HepG2 (cell line): ENCODE results near the gene QSOX1. TPM values are rescaled to one million over a fixed set of nuclear protein-coding genes. Genes with fewer than 3 reads are reported as not detected.

Experiments used
- ELF1 ChIP-seq: sonication (generic); formaldehyde crosslinking; IDR thresholded peaks from 2 replicates; pipeline ENCODE4 v1.4.0; 2020; ENCODE audit warnings: missing genetic modification reagents
- GTF2F1 ChIP-seq: fragments of 150-350 bp; IDR thresholded peaks from 2 replicates; pipeline ENCODE4 v1.6.1; 2014; ENCODE audit warnings: low read length
- KLF16 ChIP-seq, 2 experiments: sonication (generic) in 1 of 2; formaldehyde crosslinking in 1 of 2; IDR thresholded peaks; 2 replicates each; pipeline versions ENCODE4 v1.6.1 to v1.8.0; 2016 to 2023; ENCODE audit warnings: missing genetic modification reagents in 2 of 2, missing compliant biosample characterization in 1 of 2
- NFIC ChIP-seq: IDR thresholded peaks from 2 replicates; pipeline ENCODE4 v1.6.1; 2012; ENCODE audit warnings: mild to moderate bottlenecking, low read length, inconsistent platforms
- RARA ChIP-seq: IDR thresholded peaks from 2 replicates; pipeline ENCODE4 v1.6.1; 2016; ENCODE audit warnings: missing genetic modification reagents, missing compliant biosample characterization
- RBFOX2 ChIP-seq: fragments of 200-400 bp; formaldehyde crosslinking; IDR thresholded peaks from 2 replicates; pipeline ENCODE4 v1.6.1; 2017; ENCODE audit warnings: low read depth, mild to moderate bottlenecking, low read length
- THAP11 ChIP-seq: IDR thresholded peaks from 2 replicates; pipeline ENCODE4 v1.6.1; 2016; ENCODE audit warnings: missing biosample characterization, missing genetic modification reagents
- ZNF20 ChIP-seq: sonication (generic); formaldehyde crosslinking; IDR thresholded peaks from 2 replicates; pipeline ENCODE4 v1.4.0; 2020; ENCODE audit warnings: mild to moderate bottlenecking, moderate library complexity, missing genetic modification reagents
- ZNF260 ChIP-seq: sonication (generic); formaldehyde crosslinking; IDR thresholded peaks from 2 replicates; pipeline ENCODE4 v1.4.0; 2020; ENCODE audit warnings: missing genetic modification reagents, low read depth, mild to moderate bottlenecking, borderline replicate concordance
- ZNF605 ChIP-seq: sonication (generic); formaldehyde crosslinking; IDR thresholded peaks from 2 replicates; pipeline ENCODE4 v1.8.0; 2022; ENCODE audit warnings: mild to moderate bottlenecking, missing genetic modification reagents
- polyA plus RNA-seq, 8 experiments: library from polyadenylated mRNA; depleted of rRNA in 3 of 8; stranded (reverse) in 7 of 8; unstranded in 1 of 8; fragments of >200 nt; fragmentation: Illumina TruSeq in 4 of 8; extraction: Trizol in 4 of 8; gene quantifications; 2 replicates each; pipeline versions ENCODE4 v1.2.1 to v1.2.3, GENCODE V29; 2011 to 2016; ENCODE audit warnings: low read depth in 4 of 8, missing spikeins in 1 of 8, mixed read lengths in 1 of 8; ENCODE audit not compliant: insufficient read depth in 1 of 8
- total RNA-seq, 5 experiments: library from RNA; depleted of rRNA; stranded (reverse); fragments of >200 nt; fragmentation: Illumina TruSeq; extraction: Trizol; gene quantifications; 2 replicates each; pipeline ENCODE4 v1.2.3, GENCODE V29; 2016; ENCODE audit warnings: low read depth in 1 of 5
- TF ChIP-seq, protein P1 (sequence below): sonication (generic); formaldehyde crosslinking; IDR thresholded peaks from 2 replicates; pipeline ENCODE4 v1.4.0; 2020; ENCODE audit warnings: mild to moderate bottlenecking, missing genetic modification reagents
- TF ChIP-seq, protein P2 (sequence below): IDR thresholded peaks from 2 replicates; pipeline ENCODE4 v1.6.1; 2016; ENCODE audit warnings: low read depth, missing genetic modification reagents, missing compliant biosample characterization
- TF ChIP-seq, protein P3 (sequence below): sonication (generic); formaldehyde crosslinking; IDR thresholded peaks from 2 replicates; pipeline ENCODE4 v1.5.0; 2020; ENCODE audit warnings: mild to moderate bottlenecking, missing genetic modification reagents
- TF ChIP-seq, protein P4 (sequence below): sonication (generic); formaldehyde crosslinking; IDR thresholded peaks from 2 replicates; pipeline ENCODE4 v1.8.0; 2022; ENCODE audit warnings: low read depth, missing genetic modification reagents
- TF ChIP-seq, protein P5 (sequence below): sonication (generic); formaldehyde crosslinking; IDR thresholded peaks from 2 replicates; pipeline ENCODE4 v1.4.0; 2020; ENCODE audit warnings: missing genetic modification reagents

Gene QSOX1
- total and polyA plus RNA-seq, 2 of the 13 experiments (the other 11 are each of a cell fraction or from before 2014, with no cell fraction given): 6.8 to 40.2 TPM

DNA sequence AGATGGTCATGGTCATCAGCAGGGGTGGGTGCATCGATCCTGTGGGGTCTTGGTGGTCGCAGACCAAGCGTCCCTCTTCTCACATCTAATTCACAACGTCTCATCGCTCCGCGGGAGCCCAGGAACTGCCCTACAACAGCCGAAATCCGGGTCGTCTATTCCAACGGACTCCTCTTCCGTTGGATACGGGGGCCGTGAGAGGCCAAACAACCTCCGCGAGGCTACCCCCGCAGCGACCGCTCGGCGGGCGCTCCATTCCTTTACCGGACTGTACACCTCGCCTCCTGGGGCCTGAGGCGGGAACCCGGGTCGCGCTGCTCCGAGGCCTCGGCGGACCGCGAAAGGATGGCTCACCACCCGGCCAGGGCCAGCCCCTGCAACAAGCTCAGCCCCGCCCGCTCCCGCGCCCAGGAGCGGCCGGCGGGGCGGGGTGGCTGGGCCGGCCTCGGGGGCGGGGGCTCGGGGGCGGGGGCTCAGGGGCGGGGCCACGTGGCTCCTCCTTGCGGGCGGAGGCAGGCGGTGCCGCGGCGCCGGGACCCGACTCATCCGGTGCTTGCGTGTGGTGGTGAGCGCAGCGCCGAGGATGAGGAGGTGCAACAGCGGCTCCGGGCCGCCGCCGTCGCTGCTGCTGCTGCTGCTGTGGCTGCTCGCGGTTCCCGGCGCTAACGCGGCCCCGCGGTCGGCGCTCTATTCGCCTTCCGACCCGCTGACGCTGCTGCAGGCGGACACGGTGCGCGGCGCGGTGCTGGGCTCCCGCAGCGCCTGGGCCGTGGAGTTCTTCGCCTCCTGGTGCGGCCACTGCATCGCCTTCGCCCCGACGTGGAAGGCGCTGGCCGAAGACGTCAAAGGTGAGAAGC is at the start of gene QSOX1 (continued):
- TF ChIP-seq KLF16 (CRISPR knock-in tag; IDR thresholded peaks at IDR 0.05): no peak
- TF ChIP-seq, protein P1, sequence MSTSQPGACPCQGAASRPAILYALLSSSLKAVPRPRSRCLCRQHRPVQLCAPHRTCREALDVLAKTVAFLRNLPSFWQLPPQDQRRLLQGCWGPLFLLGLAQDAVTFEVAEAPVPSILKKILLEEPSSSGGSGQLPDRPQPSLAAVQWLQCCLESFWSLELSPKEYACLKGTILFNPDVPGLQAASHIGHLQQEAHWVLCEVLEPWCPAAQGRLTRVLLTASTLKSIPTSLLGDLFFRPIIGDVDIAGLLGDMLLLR (CRISPR knock-in tag): no peak
- peak; percentile 78 for TF ChIP-seq RBFOX2
- TF ChIP-seq ELF1 (CRISPR knock-in tag): peak; percentile 60
- TF ChIP-seq, protein P2, sequence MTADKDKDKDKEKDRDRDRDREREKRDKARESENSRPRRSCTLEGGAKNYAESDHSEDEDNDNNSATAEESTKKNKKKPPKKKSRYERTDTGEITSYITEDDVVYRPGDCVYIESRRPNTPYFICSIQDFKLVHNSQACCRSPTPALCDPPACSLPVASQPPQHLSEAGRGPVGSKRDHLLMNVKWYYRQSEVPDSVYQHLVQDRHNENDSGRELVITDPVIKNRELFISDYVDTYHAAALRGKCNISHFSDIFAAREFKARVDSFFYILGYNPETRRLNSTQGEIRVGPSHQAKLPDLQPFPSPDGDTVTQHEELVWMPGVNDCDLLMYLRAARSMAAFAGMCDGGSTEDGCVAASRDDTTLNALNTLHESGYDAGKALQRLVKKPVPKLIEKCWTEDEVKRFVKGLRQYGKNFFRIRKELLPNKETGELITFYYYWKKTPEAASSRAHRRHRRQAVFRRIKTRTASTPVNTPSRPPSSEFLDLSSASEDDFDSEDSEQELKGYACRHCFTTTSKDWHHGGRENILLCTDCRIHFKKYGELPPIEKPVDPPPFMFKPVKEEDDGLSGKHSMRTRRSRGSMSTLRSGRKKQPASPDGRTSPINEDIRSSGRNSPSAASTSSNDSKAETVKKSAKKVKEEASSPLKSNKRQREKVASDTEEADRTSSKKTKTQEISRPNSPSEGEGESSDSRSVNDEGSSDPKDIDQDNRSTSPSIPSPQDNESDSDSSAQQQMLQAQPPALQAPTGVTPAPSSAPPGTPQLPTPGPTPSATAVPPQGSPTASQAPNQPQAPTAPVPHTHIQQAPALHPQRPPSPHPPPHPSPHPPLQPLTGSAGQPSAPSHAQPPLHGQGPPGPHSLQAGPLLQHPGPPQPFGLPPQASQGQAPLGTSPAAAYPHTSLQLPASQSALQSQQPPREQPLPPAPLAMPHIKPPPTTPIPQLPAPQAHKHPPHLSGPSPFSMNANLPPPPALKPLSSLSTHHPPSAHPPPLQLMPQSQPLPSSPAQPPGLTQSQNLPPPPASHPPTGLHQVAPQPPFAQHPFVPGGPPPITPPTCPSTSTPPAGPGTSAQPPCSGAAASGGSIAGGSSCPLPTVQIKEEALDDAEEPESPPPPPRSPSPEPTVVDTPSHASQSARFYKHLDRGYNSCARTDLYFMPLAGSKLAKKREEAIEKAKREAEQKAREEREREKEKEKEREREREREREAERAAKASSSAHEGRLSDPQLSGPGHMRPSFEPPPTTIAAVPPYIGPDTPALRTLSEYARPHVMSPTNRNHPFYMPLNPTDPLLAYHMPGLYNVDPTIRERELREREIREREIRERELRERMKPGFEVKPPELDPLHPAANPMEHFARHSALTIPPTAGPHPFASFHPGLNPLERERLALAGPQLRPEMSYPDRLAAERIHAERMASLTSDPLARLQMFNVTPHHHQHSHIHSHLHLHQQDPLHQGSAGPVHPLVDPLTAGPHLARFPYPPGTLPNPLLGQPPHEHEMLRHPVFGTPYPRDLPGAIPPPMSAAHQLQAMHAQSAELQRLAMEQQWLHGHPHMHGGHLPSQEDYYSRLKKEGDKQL (CRISPR knock-in tag): no peak
- TF ChIP-seq THAP11 (CRISPR knock-in tag): peak; percentile 68
- no peak for TF ChIP-seq GTF2F1
- no peak; the same call in 1 of the 2 replicates for TF ChIP-seq RARA (CRISPR knock-in tag)
- TF ChIP-seq, protein P3, sequence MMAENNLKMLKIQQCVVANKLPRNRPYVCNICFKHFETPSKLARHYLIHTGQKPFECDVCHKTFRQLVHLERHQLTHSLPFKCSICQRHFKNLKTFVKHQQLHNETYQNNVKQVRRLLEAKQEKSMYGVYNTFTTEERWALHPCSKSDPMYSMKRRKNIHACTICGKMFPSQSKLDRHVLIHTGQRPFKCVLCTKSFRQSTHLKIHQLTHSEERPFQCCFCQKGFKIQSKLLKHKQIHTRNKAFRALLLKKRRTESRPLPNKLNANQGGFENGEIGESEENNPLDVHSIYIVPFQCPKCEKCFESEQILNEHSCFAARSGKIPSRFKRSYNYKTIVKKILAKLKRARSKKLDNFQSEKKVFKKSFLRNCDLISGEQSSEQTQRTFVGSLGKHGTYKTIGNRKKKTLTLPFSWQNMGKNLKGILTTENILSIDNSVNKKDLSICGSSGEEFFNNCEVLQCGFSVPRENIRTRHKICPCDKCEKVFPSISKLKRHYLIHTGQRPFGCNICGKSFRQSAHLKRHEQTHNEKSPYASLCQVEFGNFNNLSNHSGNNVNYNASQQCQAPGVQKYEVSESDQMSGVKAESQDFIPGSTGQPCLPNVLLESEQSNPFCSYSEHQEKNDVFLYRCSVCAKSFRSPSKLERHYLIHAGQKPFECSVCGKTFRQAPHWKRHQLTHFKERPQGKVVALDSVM (CRISPR knock-in tag): no peak
- TF ChIP-seq, protein P4, sequence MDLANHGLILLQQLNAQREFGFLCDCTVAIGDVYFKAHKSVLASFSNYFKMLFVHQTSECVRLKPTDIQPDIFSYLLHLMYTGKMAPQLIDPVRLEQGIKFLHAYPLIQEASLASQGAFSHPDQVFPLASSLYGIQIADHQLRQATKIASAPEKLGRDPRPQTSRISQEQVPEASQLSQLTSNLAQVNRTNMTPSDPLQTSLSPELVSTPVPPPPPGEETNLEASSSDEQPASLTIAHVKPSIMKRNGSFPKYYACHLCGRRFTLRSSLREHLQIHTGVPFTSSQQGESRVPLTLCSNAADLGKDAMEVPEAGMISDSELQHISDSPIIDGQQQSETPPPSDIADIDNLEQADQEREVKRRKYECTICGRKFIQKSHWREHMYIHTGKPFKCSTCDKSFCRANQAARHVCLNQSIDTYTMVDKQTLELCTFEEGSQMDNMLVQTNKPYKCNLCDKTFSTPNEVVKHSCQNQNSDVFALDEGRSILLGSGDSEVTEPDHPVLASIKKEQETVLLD: peak; percentile 70
- TF ChIP-seq ZNF20: 0 out of 2 replicates have a peak, but pooled peaks have one; percentile 2
- no peak for TF ChIP-seq NFIC
- TF ChIP-seq ZNF260 (CRISPR knock-in tag): no peak
- 0 out of 2 replicates have a peak, but pooled peaks have one; percentile 41 for TF ChIP-seq ZNF605 (CRISPR knock-in tag)
- TF ChIP-seq, protein P5, sequence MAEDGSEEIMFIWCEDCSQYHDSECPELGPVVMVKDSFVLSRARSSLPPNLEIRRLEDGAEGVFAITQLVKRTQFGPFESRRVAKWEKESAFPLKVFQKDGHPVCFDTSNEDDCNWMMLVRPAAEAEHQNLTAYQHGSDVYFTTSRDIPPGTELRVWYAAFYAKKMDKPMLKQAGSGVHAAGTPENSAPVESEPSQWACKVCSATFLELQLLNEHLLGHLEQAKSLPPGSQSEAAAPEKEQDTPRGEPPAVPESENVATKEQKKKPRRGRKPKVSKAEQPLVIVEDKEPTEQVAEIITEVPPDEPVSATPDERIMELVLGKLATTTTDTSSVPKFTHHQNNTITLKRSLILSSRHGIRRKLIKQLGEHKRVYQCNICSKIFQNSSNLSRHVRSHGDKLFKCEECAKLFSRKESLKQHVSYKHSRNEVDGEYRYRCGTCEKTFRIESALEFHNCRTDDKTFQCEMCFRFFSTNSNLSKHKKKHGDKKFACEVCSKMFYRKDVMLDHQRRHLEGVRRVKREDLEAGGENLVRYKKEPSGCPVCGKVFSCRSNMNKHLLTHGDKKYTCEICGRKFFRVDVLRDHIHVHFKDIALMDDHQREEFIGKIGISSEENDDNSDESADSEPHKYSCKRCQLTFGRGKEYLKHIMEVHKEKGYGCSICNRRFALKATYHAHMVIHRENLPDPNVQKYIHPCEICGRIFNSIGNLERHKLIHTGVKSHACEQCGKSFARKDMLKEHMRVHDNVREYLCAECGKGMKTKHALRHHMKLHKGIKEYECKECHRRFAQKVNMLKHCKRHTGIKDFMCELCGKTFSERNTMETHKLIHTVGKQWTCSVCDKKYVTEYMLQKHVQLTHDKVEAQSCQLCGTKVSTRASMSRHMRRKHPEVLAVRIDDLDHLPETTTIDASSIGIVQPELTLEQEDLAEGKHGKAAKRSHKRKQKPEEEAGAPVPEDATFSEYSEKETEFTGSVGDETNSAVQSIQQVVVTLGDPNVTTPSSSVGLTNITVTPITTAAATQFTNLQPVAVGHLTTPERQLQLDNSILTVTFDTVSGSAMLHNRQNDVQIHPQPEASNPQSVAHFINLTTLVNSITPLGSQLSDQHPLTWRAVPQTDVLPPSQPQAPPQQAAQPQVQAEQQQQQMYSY (CRISPR knock-in tag): peak; percentile 79
